GM10266 (cell line): ENCODE results near the gene ATP1A2.
"Not testable (repeated sequence)": the region's sequence is repeated elsewhere in the genome, so short reads cannot be mapped to it uniquely, and the experiment has no call there.

Source experiments
- DNase-seq: peaks from one replicate; pipeline ENCODE4 v3.0.0; 2012; ENCODE audit errors: extremely low spot score
- TF ChIP-seq, protein P1 (sequence below): IDR thresholded peaks from 2 replicates; pipeline ENCODE4 v1.5.1; 2012; ENCODE audit warnings: mild to moderate bottlenecking, low read depth; ENCODE audit not compliant: control insufficient read depth, insufficient read depth; ENCODE audit errors: missing control alignments

ATP1A2 gene

DNA sequence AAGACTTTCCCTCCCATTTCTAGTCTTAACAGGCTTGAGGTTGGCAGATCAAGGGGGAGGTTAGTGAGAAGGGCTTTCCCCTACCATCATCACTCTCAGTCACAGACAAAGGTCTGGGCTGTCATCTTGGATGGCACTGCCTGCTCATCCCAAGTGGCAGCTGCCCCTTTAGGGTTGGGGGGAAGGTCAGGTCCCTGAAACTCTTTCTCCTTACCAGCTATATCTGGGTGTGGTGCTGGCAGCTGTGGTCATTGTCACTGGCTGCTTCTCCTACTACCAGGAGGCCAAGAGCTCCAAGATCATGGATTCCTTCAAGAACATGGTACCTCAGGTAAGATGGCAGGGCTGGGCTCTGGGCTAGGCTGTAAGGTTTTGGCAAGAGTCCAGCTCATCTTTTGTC is 8.2 kb downstream of the ATP1A2 start:
- DNase-seq: no peak
- TF ChIP-seq, protein P1, sequence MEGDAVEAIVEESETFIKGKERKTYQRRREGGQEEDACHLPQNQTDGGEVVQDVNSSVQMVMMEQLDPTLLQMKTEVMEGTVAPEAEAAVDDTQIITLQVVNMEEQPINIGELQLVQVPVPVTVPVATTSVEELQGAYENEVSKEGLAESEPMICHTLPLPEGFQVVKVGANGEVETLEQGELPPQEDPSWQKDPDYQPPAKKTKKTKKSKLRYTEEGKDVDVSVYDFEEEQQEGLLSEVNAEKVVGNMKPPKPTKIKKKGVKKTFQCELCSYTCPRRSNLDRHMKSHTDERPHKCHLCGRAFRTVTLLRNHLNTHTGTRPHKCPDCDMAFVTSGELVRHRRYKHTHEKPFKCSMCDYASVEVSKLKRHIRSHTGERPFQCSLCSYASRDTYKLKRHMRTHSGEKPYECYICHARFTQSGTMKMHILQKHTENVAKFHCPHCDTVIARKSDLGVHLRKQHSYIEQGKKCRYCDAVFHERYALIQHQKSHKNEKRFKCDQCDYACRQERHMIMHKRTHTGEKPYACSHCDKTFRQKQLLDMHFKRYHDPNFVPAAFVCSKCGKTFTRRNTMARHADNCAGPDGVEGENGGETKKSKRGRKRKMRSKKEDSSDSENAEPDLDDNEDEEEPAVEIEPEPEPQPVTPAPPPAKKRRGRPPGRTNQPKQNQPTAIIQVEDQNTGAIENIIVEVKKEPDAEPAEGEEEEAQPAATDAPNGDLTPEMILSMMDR: no peak

DNA sequence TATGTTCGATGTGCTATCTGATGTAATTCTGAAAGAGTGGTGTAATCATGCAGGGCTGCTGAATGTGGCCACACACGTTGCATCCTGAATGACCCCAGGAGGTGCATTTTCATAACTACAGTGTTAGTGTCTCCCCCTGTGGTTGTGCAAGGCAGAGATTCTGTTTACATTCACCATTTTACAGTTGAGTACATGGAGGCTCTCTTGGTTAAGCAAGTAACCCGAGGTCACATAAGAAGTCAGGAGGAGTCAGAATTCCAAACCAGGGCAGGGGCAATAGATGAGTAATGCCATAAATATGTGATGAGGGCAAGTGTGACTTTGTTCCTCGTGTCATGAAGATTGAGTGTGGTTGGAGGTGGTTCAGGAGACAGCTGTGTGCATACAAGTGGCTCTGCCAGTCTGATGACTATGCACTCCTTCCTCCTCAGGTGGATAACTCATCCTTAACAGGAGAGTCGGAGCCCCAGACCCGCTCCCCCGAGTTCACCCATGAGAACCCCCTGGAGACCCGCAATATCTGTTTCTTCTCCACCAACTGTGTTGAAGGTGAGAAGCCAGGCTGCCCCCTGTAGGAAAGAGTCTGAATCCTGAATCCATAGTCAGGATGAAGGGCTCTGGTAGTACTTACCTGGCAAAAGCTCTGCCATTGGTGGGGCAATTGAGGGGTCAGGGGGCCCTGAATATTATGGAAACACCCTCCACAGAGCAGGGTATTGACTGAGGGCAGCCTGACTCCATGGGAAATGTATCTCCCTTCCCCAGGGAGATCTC is 9.3 kb downstream of the ATP1A2 start:
- DNase-seq: no peak
- TF ChIP-seq, protein P1: no peak

DNA sequence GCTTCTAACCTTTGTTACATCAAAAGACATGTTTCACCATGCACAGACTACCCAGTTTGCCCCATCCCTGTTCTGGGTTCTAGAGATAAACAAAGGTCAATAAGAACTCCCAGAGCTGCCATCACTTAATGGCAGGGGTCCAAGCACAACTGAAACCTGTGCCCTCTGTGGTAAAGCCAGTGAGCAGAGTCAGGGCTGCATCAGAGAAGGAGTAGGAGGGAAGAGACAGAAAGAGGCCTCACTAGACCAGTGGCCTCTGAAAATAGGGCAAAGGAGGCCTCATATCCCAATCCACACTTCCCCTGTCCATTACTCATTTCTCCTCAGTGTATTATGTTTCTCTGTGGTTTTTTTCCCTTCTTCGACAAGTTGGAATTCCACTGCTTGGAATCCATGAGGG is 10.2 kb downstream of the ATP1A2 start:
- TF ChIP-seq, protein P1: no peak
- DNase-seq: no peak

DNA sequence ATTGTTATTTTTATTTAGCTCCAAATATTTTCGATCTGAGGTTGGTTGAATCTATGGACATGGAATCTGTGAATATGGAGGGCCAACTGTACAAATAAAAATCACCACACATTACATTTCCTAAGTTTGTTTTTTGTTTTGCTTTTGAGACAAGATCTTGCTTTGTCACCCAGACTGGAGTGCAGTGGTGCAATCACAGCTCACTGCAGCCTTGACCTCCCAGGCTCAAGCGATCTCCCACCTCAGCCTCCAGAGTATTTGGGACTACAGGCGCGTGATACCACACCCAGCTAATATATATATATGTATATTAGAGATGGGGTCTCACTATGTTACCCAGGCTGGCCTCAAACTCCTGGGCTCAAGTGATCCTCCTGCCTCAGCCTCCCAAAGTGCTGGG is 10.8 kb downstream of the ATP1A2 start:
- not testable (repeated sequence) for DNase-seq

DNA sequence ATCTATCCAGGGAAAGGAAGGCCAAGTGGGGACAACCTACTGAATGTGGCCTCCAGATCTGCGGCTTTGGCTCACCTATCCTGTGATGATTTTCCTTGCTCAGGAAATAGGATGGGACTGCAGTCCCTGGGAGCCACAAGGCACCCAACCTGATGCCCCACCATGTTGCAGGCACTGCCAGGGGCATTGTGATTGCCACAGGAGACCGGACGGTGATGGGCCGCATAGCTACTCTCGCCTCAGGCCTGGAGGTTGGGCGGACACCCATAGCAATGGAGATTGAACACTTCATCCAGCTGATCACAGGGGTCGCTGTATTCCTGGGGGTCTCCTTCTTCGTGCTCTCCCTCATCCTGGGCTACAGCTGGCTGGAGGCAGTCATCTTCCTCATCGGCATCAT is 11.8 kb downstream of the ATP1A2 start:
- DNase-seq: no peak

DNA sequence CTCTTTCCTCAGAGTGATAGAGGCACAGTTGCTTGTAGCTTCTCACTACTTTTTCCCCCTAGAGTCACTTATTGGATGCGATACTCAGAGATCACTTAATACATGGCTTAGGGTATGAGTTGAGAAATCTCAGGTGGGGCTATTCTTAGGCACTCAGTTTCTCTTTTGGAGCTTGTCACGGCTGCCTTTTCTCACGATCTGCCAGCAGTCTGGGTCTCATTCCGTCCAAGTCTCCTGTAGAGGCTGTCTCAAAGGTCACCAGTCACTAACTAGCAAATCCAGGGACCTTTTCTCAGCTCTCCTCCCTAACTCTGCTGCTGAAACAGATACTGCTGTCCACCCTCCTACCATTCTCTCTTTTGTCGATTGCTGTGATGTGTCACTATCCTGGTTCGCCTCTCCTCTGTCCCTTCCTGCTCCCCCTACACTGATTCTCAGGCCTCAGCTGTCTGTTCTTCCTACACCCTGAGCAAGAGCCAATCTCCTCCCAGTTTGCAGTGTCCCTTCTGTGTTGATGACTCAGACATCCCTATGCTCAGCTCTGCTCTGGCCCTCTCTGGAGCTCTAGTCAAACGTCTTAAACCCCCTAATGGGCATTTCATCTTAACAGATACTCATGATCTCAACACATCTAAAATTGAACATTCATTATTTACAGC is 12.4 kb downstream of the ATP1A2 start:
- no peak for DNase-seq
- TF ChIP-seq, protein P1: no peak

More for the DNA sequence above, 11.8 kb downstream of the ATP1A2 start:
- TF ChIP-seq, protein P1: no peak

DNA sequence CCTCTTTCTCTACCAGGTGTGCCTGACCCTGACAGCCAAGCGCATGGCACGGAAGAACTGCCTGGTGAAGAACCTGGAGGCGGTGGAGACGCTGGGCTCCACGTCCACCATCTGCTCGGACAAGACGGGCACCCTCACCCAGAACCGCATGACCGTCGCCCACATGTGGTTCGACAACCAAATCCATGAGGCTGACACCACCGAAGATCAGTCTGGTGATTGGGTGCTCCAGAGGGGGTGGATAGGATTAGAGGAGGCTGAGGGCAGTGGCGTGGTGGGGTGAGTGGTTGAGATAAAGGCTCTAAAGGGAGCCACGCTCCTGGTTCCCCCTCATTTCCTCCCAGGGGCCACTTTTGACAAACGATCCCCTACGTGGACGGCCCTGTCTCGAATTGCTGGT is 13.1 kb downstream of the ATP1A2 start:
- no peak for DNase-seq
- TF ChIP-seq, protein P1: no peak
